K562 (cell line): ENCODE measurements around the gene METRN. TPM values are rescaled to one million over a fixed set of nuclear protein-coding genes. Genes with fewer than 3 reads are reported as not detected.

Experiments used
- ARID1B ChIP-seq: fragments of 450-650 bp; IDR thresholded peaks from 2 replicates; pipeline ENCODE4 v1.6.1; 2016; ENCODE audit warnings: antibody characterized with exemption, mild to moderate bottlenecking, inconsistent platforms
- ARID2 ChIP-seq: fragments of 450-650 bp; IDR thresholded peaks from 2 replicates; pipeline ENCODE4 v1.6.1; 2017; ENCODE audit warnings: antibody characterized with exemption, mild to moderate bottlenecking
- DLX4 ChIP-seq: fragments of 250-450 bp; sonication (Bioruptor Pico); IDR thresholded peaks from 2 replicates; pipeline ENCODE4 v1.6.1; 2021; ENCODE audit warnings: mild to moderate bottlenecking
- DMBX1 ChIP-seq: fragments of 250-450 bp; sonication (Bioruptor Pico); IDR thresholded peaks from 2 replicates; pipeline ENCODE4 v1.8.0; 2022; ENCODE audit warnings: inconsistent platforms, mild to moderate bottlenecking, moderate library complexity, borderline replicate concordance
- EGR1 ChIP-seq: fragments of 450-650 bp; conservative IDR thresholded peaks from 2 replicates; pipeline ENCODE4 v1.6.1; 2017; ENCODE audit warnings: mild to moderate bottlenecking
- ELK1 ChIP-seq: sonication (generic); formaldehyde crosslinking; IDR thresholded peaks from 2 replicates; pipeline ENCODE4 v1.8.1; 2022; ENCODE audit warnings: missing genetic modification reagents
- ELK3 ChIP-seq: fragments of 450-650 bp; formaldehyde crosslinking; IDR thresholded peaks from 2 replicates; pipeline ENCODE4 v1.4.0; 2020; ENCODE audit warnings: mild to moderate bottlenecking
- FOXA1 ChIP-seq: fragments of 450-650 bp; IDR thresholded peaks from 2 replicates; pipeline ENCODE4 v1.6.1; 2016; ENCODE audit warnings: mild to moderate bottlenecking, borderline replicate concordance
- MAZ ChIP-seq, 2 experiments: fragments of 450-650 bp in 1 of 2; sonication (generic) in 1 of 2; formaldehyde crosslinking; IDR thresholded peaks in 1 of 2; conservative IDR thresholded peaks in 1 of 2; 2 replicates each; pipeline versions ENCODE4 v1.4.0 to v1.5.0; 2020; ENCODE audit warnings: mild to moderate bottlenecking in 1 of 2, missing genetic modification reagents in 1 of 2
- MBD2 ChIP-seq: sonication (generic); IDR thresholded peaks from 2 replicates; pipeline ENCODE4 v1.6.1; 2016; ENCODE audit warnings: low read depth, borderline replicate concordance
- MITF ChIP-seq: IDR thresholded peaks from 2 replicates; pipeline ENCODE4 v1.6.1; 2014; ENCODE audit warnings: antibody characterized with exemption
- NR3C1 ChIP-seq: sonication (generic); formaldehyde crosslinking; IDR thresholded peaks from 2 replicates; pipeline ENCODE4 v1.8.1; 2022; ENCODE audit warnings: missing genetic modification reagents
- POLR2G ChIP-seq: fragments of 200-400 bp; formaldehyde crosslinking; IDR thresholded peaks from 2 replicates; pipeline ENCODE4 v1.6.1; 2017; ENCODE audit warnings: low read depth, mild to moderate bottlenecking, antibody characterized with exemption, low read length, moderate library complexity
- POLR2H ChIP-seq: IDR thresholded peaks from 2 replicates; pipeline ENCODE4 v1.6.1; 2016; ENCODE audit warnings: missing genetic modification characterization, low read depth, mild to moderate bottlenecking, control low read depth, missing compliant biosample characterization, moderate library complexity
- SMAD2 ChIP-seq: fragments of 150-350 bp; IDR thresholded peaks from 2 replicates; pipeline ENCODE4 v1.6.1; 2014; ENCODE audit warnings: low read depth, mild to moderate bottlenecking, low read length
- THRB ChIP-seq: fragments of 450-650 bp; formaldehyde crosslinking; conservative IDR thresholded peaks from 2 replicates; pipeline ENCODE4 v1.4.0; 2022; ENCODE audit warnings: mild to moderate bottlenecking, missing genetic modification characterization
- TRIM24 ChIP-seq, 2 experiments: fragments of 450-650 bp; IDR thresholded peaks; 2 replicates each; pipeline ENCODE4 v1.6.1; 2016
- ZBTB34 ChIP-seq: fragments of 250-450 bp; sonication (Bioruptor Pico); IDR thresholded peaks from 2 replicates; pipeline ENCODE4 v1.8.0; 2021; ENCODE audit warnings: mild to moderate bottlenecking, moderate library complexity
- ZNF146 ChIP-seq: IDR thresholded peaks from one replicate; pipeline ENCODE4 v1.6.1; 2018; ENCODE audit warnings: missing compliant biosample characterization; ENCODE audit not compliant: unreplicated experiment
- ZNF232 ChIP-seq: sonication (generic); formaldehyde crosslinking; IDR thresholded peaks from 2 replicates; pipeline ENCODE4 v1.8.0; 2022; ENCODE audit warnings: mild to moderate bottlenecking, missing genetic modification reagents
- ZNF384 ChIP-seq: IDR thresholded peaks from 2 replicates; pipeline ENCODE4 v1.6.1; 2012; ENCODE audit warnings: low read depth, low read length, improper control_type of control experiment
- polyA plus RNA-seq, 8 experiments: library from polyadenylated mRNA; depleted of rRNA in 4 of 8; stranded (reverse) in 5 of 8; unstranded in 3 of 8; fragments of >200 nt; fragmentation: Nextera tagmentation in 2 of 8; fragmentation: Illumina TruSeq in 1 of 8; extraction: Ambion mirVana in 2 of 8; extraction: Trizol in 1 of 8; gene quantifications; 2 replicates each; pipeline versions ENCODE4 v1.2.1 to v1.2.3, GENCODE V29; 2011 to 2014; ENCODE audit warnings: inconsistent platforms in 1 of 8, missing spikeins in 1 of 8
- total RNA-seq, 7 experiments: library from RNA; depleted of rRNA in 6 of 7; stranded (reverse); fragments of >200 nt in 6 of 7; fragmentation: Illumina TruSeq in 2 of 7; extraction: Trizol in 2 of 7; gene quantifications; 2 replicates each; pipeline versions ENCODE4 v1.2.1 to v1.2.3, GENCODE V29; 2011 to 2021; ENCODE audit warnings: low replicate concordance in 1 of 7

The METRN gene
- total and polyA plus RNA-seq, 9 of the 15 experiments (the other 6 are each of a cell fraction or from before 2014, with no cell fraction given) = 0.20 to 89.8 (median 15.4) TPM

- TF ChIP-seq EGR1 = peak; percentile 31; the same call in 1 of the 2 replicates
- TF ChIP-seq ELK1 (CRISPR knock-in tag) = no peak
- no peak for TF ChIP-seq SMAD2
- TF ChIP-seq ELK3 = no peak
- peak; percentile 92 for TF ChIP-seq ZNF232
- no peak for TF ChIP-seq FOXA1
- peak; percentile 6; the same call in 1 of the 2 replicates for TF ChIP-seq ARID1B
- peak; percentile 71 for TF ChIP-seq POLR2G
- no peak for TF ChIP-seq POLR2H (tag)
- no peak for TF ChIP-seq MBD2
- TF ChIP-seq DMBX1 = no peak
- no peak for TF ChIP-seq MITF
- TF ChIP-seq ZBTB34 (CRISPR knock-in tag) = no peak
- TF ChIP-seq NR3C1 = peak; percentile 63
- TF ChIP-seq TRIM24 (IDR thresholded peaks at IDR 0.05) = no peak; a peak in 1 of 4 replicates
- TF ChIP-seq ARID2 = no peak
- TF ChIP-seq DLX4 (CRISPR knock-in tag) = no peak
- no peak for TF ChIP-seq ZNF146 (CRISPR knock-in tag)
- no peak for TF ChIP-seq THRB
- TF ChIP-seq MAZ (CRISPR knock-in tag; conservative IDR thresholded peaks at IDR 0.05 in 1 of 2, IDR thresholded peaks at IDR 0.05 in 1 of 2) = peak; percentile 74 to 77; a peak in 3 of 4 replicates
- no peak for TF ChIP-seq ZNF384
Measured at GRCh38 chr16:695355-696089, 19.4 kb upstream of the METRN start (continued).
